ENCODE data around the gene KIAA1586. TPM values are rescaled to one million over a fixed set of nuclear protein-coding genes. Genes with fewer than 3 reads are reported as not detected.

Gene KIAA1586
- total and polyA plus RNA-seq, 9 of the 15 experiments (the other 6 are each of a cell fraction or from before 2014, with no cell fraction given): 23.4 to 43.6 (median 29.5) TPM

DNA sequence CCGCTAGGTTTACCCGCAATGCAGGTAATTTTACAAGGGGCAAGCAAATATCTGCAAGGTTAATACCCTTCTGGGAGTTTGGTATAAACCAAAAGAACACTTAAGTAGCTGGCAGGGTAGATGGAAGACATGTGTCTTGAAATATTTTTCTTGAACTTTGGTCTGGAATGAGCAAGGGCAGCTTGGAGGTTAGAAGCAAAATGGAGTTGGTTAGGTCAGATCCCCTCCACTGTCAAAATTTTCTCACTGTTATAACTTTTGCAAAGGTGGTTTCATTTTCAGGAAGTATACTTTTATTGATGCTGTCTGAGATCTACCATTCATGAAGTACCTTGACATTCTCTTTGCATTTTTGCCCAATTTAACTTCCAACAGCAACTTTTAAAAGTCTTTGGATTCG is 13.3 kb upstream of the KIAA1586 start (continued):
- TF ChIP-seq CEBPG (CRISPR knock-in tag; IDR thresholded peaks at IDR 0.05): no peak
- TF ChIP-seq CEBPG (tag; conservative IDR thresholded peaks at IDR 0.05 in 1 of 2, IDR thresholded peaks at IDR 0.05 in 1 of 2): no peak
- TF ChIP-seq ZNF589 (CRISPR knock-in tag; IDR thresholded peaks at IDR 0.05; ENCODE audit: low read depth): no peak
- no peak for TF ChIP-seq YY1 (IDR thresholded peaks at IDR 0.05; ENCODE audit: borderline replicate concordance in 1 of 3, control insufficient read depth in 1 of 3, extremely low read depth in 1 of 3, insufficient read depth in 3 of 3, insufficient read length in 1 of 3, insufficient replicate concordance in 2 of 3, low read depth in 1 of 3, low read length in 2 of 3)
- TF ChIP-seq DIDO1 (tag; IDR thresholded peaks at IDR 0.05; ENCODE audit: low read depth): no peak
- TF ChIP-seq MXI1 (IDR thresholded peaks at IDR 0.05; ENCODE audit: low read depth, low read length): no peak
- no peak for TF ChIP-seq SOX6 (IDR thresholded peaks at IDR 0.05)
- TF ChIP-seq, protein P1, sequence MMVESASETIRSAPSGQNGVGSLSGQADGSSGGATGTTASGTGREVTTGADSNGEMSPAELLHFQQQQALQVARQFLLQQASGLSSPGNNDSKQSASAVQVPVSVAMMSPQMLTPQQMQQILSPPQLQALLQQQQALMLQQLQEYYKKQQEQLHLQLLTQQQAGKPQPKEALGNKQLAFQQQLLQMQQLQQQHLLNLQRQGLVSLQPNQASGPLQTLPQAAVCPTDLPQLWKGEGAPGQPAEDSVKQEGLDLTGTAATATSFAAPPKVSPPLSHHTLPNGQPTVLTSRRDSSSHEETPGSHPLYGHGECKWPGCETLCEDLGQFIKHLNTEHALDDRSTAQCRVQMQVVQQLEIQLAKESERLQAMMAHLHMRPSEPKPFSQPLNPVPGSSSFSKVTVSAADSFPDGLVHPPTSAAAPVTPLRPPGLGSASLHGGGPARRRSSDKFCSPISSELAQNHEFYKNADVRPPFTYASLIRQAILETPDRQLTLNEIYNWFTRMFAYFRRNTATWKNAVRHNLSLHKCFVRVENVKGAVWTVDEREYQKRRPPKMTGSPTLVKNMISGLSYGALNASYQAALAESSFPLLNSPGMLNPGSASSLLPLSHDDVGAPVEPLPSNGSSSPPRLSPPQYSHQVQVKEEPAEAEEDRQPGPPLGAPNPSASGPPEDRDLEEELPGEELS (CRISPR knock-in tag; IDR thresholded peaks at IDR 0.05; ENCODE audit: borderline replicate concordance): no peak
- TF ChIP-seq, protein P2, sequence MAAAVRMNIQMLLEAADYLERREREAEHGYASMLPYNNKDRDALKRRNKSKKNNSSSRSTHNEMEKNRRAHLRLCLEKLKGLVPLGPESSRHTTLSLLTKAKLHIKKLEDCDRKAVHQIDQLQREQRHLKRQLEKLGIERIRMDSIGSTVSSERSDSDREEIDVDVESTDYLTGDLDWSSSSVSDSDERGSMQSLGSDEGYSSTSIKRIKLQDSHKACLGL (CRISPR knock-in tag; IDR thresholded peaks at IDR 0.05; ENCODE audit: borderline replicate concordance, poor library complexity, severe bottlenecking): no peak
- TF ChIP-seq, protein P3, sequence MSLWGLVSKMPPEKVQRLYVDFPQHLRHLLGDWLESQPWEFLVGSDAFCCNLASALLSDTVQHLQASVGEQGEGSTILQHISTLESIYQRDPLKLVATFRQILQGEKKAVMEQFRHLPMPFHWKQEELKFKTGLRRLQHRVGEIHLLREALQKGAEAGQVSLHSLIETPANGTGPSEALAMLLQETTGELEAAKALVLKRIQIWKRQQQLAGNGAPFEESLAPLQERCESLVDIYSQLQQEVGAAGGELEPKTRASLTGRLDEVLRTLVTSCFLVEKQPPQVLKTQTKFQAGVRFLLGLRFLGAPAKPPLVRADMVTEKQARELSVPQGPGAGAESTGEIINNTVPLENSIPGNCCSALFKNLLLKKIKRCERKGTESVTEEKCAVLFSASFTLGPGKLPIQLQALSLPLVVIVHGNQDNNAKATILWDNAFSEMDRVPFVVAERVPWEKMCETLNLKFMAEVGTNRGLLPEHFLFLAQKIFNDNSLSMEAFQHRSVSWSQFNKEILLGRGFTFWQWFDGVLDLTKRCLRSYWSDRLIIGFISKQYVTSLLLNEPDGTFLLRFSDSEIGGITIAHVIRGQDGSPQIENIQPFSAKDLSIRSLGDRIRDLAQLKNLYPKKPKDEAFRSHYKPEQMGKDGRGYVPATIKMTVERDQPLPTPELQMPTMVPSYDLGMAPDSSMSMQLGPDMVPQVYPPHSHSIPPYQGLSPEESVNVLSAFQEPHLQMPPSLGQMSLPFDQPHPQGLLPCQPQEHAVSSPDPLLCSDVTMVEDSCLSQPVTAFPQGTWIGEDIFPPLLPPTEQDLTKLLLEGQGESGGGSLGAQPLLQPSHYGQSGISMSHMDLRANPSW (CRISPR knock-in tag; IDR thresholded peaks at IDR 0.05): no peak
- TF ChIP-seq ZNF740 (CRISPR knock-in tag; IDR thresholded peaks at IDR 0.05): no peak
- peak in 1 of 2 experiments; percentile 64; a peak in 1 of 4 replicates for TF ChIP-seq ZNF740 (tag; IDR thresholded peaks at IDR 0.05)
- TF ChIP-seq SAFB2 (IDR thresholded peaks at IDR 0.05; ENCODE audit: borderline replicate concordance, low read depth, low read length, severe bottlenecking): no peak
- TF ChIP-seq CC2D1A (IDR thresholded peaks at IDR 0.05): no peak
- TF ChIP-seq BDP1 (IDR thresholded peaks at IDR 0.05; ENCODE audit: insufficient read depth, insufficient read length): no peak
- TF ChIP-seq FOSL1 (tag; conservative IDR thresholded peaks at IDR 0.05): no peak
- peak; percentile 48; the same call in 1 of the 2 replicates for TF ChIP-seq BACH1 (tag; IDR thresholded peaks at IDR 0.05)
